HCT116 (cell line): ENCODE measurements around the gene STOML2. TPM values are rescaled to one million over a fixed set of nuclear protein-coding genes. Genes with fewer than 3 reads are reported as not detected.

Experiments used
- ATAC-seq: fragments of 200-7000 bp; cut with Tn5 transposase; 2 replicates; pipeline ENCODE4 v1.9.1; 2020; ENCODE audit warnings: mild to moderate bottlenecking, moderate library complexity
- BruUV-seq: library from RNA; stranded (reverse); fragments of 400-500 nt; replicated peaks from 2 replicates; lab custom pipeline; 2021; lab: Mats Ljungman, UMichigan
- CTCF ChIA-PET: fragments of 300-600 bp; sonication (Branson Sonifier 250); formaldehyde crosslinking; loops from one replicate; lab custom pipeline; 2021; ENCODE audit warnings: antibody characterized with exemption; lab: Charles Lee
- POLR2A ChIA-PET: fragments of 300-600, 350-600 bp; sonication (Branson Sonifier 250); formaldehyde crosslinking; loops from one replicate; lab custom pipeline; 2021; ENCODE audit warnings: antibody characterized with exemption; lab: Charles Lee
- RAD21 ChIA-PET, 2 experiments: fragments of 300-600 bp; sonication (Branson Sonifier 250); formaldehyde crosslinking; loops; one replicate each; lab custom pipeline; 2023; ENCODE audit warnings: low total read pairs in 2 of 2; ENCODE audit not compliant: uncharacterized antibody in 2 of 2, unreplicated experiment in 2 of 2, low non-redundant PET in 1 of 2; lab: Charles Lee
- DNase-seq: peaks from one replicate; pipeline ENCODE4 v3.0.0-alpha.2; 2010; ENCODE audit warnings: low read depth, low spot score
- H2AFZ ChIP-seq: fragments of 200-600 bp; shearing (Covaris generic), sonication (generic); 2 replicates; pipeline ENCODE4 v1.6.1; 2017; ENCODE audit warnings: low read depth, mixed run types, mixed read lengths, antibody characterized with exemption, low read length; ENCODE audit not compliant: poor library complexity, severe bottlenecking
- H3K27ac ChIP-seq: 2 replicates; pipeline ENCODE4 v1.5.1; 2012; ENCODE audit warnings: low read depth, low read length
- H3K27me3 ChIP-seq: fragments of 200-600 bp; sonication (generic); 2 replicates; pipeline ENCODE4 v1.6.1; 2016; ENCODE audit warnings: mixed run types, low read length, mixed read lengths; ENCODE audit not compliant: insufficient read depth
- H3K36me3 ChIP-seq, 2 experiments: fragments of 200-500 bp in 1 of 2; fragments of 200-600 bp in 1 of 2; sonication (Bioruptor generic) in 1 of 2; sonication (generic) in 1 of 2; 2 replicates each; pipeline versions ENCODE4 v1.5.1 to v1.6.1; 2014 to 2016; ENCODE audit warnings: low read length in 2 of 2, inconsistent platforms in 1 of 2, mixed read lengths in 1 of 2, mixed run types in 1 of 2; ENCODE audit not compliant: insufficient read depth in 2 of 2, control insufficient read depth in 1 of 2
- H3K4me1 ChIP-seq, 2 experiments: fragments of 200-600 bp in 1 of 2; sonication (generic) in 1 of 2; 2 replicates each; pipeline versions ENCODE4 v1.5.1 to v1.6.1; 2012 to 2017; ENCODE audit warnings: low read length in 2 of 2, inconsistent platforms in 1 of 2, mild to moderate bottlenecking in 1 of 2, mixed read lengths in 1 of 2, mixed run types in 1 of 2, moderate library complexity in 1 of 2; ENCODE audit not compliant: insufficient read depth in 2 of 2, control insufficient read depth in 1 of 2
- H3K4me2 ChIP-seq: fragments of 200-600 bp; sonication (generic); 2 replicates; pipeline ENCODE4 v1.6.1; 2017; ENCODE audit warnings: mixed run types, low read length, mixed read lengths
- H3K4me3 ChIP-seq, 2 experiments: fragments of 200-600 bp in 1 of 2; sonication (generic) in 1 of 2; replicated peaks in 1 of 2; 2 replicates each; pipeline ENCODE4 v1.5.1; 2011 to 2016; ENCODE audit warnings: low read length in 2 of 2, control low read depth in 1 of 2, low read depth in 1 of 2, mild to moderate bottlenecking in 1 of 2, mixed read lengths in 1 of 2, mixed run types in 1 of 2
- H3K79me2 ChIP-seq: fragments of 200-600 bp; sonication (generic); 2 replicates; pipeline ENCODE4 v1.6.1; 2017; ENCODE audit warnings: mild to moderate bottlenecking, mixed run types, low read length, moderate library complexity, mixed read lengths; ENCODE audit not compliant: insufficient read depth
- H3K9ac ChIP-seq: fragments of 200-600 bp; sonication (generic); 2 replicates; pipeline ENCODE4 v1.6.1; 2016; ENCODE audit warnings: low read length, mixed read lengths
- H3K9me2 ChIP-seq: fragments of 200-600 bp; sonication (generic), shearing (Covaris generic); 2 replicates; pipeline ENCODE4 v1.6.1; 2017; ENCODE audit warnings: mixed run types, mild to moderate bottlenecking, moderate library complexity; ENCODE audit not compliant: insufficient read depth
- H3K9me3 ChIP-seq, 2 experiments: fragments of 200-500 bp in 1 of 2; fragments of 200-600 bp in 1 of 2; sonication (Bioruptor generic) in 1 of 2; sonication (generic) in 1 of 2; 2 replicates each; pipeline ENCODE4 v1.6.1; 2014 to 2017; ENCODE audit warnings: low read length in 2 of 2, mixed read lengths in 2 of 2, inconsistent platforms in 1 of 2, low read depth in 1 of 2, mild to moderate bottlenecking in 1 of 2, mixed run types in 1 of 2, moderate library complexity in 1 of 2; ENCODE audit not compliant: control insufficient read depth in 1 of 2, insufficient read depth in 1 of 2
- H4K20me1 ChIP-seq: fragments of 200-600 bp; sonication (generic), shearing (Covaris generic); 2 replicates; pipeline ENCODE4 v1.6.1; 2017; ENCODE audit warnings: mixed run types, mild to moderate bottlenecking, moderate library complexity; ENCODE audit not compliant: insufficient read depth
- ATF3 ChIP-seq: IDR thresholded peaks from 2 replicates; pipeline ENCODE4 v1.6.1; 2012
- CEBPB ChIP-seq: IDR thresholded peaks from 2 replicates; pipeline ENCODE4 v1.6.1; 2012; ENCODE audit warnings: low read depth
- CTCF ChIP-seq, 3 experiments: fragments of 200-600 bp in 1 of 3; sonication (generic) in 1 of 3; IDR thresholded peaks in 2 of 3; conservative IDR thresholded peaks in 1 of 3; 2 replicates each; pipeline ENCODE4 v1.5.1; 2012 to 2017; ENCODE audit warnings: low read depth in 2 of 3, low read length in 2 of 3, antibody characterized with exemption in 1 of 3, borderline replicate concordance in 1 of 3, control low read depth in 1 of 3, mild to moderate bottlenecking in 1 of 3, mixed read lengths in 1 of 3, mixed run types in 1 of 3, moderate library complexity in 1 of 3; ENCODE audit not compliant: insufficient read depth in 1 of 3
- RAD21 ChIP-seq: IDR thresholded peaks from 2 replicates; pipeline ENCODE4 v1.6.1; 2012; ENCODE audit warnings: low read depth, mild to moderate bottlenecking
- REST ChIP-seq: IDR thresholded peaks from 2 replicates; pipeline ENCODE4 v1.6.1; 2012; ENCODE audit warnings: low read depth
- SP1 ChIP-seq: IDR thresholded peaks from 2 replicates; pipeline ENCODE4 v1.6.1; 2012; ENCODE audit warnings: low read depth
- ZBTB33 ChIP-seq: IDR thresholded peaks from 2 replicates; pipeline ENCODE4 v1.6.1; 2011; ENCODE audit warnings: mild to moderate bottlenecking, low read length, moderate library complexity; ENCODE audit not compliant: insufficient replicate concordance; ENCODE audit errors: extremely low read depth
- ZNF274 ChIP-seq: fragments of 200-500 bp; sonication (Bioruptor generic); IDR thresholded peaks from 2 replicates; pipeline ENCODE4 v1.6.1; 2014; ENCODE audit warnings: mild to moderate bottlenecking, low read depth, low read length, inconsistent platforms
- intact Hi-C: fragments of 100-400 bp; cut with micrococcal nuclease; formaldehyde crosslinking; loops from 2 replicates; pipeline ENCODE4 v1.10.0; 2022
- total RNA-seq: library from RNA; stranded (reverse); gene quantifications from one replicate; pipeline ENCODE4 v1.2.1, GENCODE V29; 2021; ENCODE audit not compliant: unreplicated experiment

Gene STOML2
- total RNA-seq, 1 experiment from 2014 or later, result 245 TPM

GRCh38 chr9:35091536-35091935 is 11.4 kb downstream of the STOML2 start:
- Histone ChIP-seq H3K4me2 (no peak overlapping the region), H2AFZ (no peak overlapping the region), H3K27me3 (no peaks in the 10 kb centered on the region), H3K79me2 (peaks cover 7% of the 10 kb centered on the region), H3K9me2 (no peaks in the 10 kb centered on the region), H3K4me3 (no peak overlapping the region), H3K36me3 (peaks cover 7 to 17% of the 10 kb centered on the region in 2 experiments; a peak in 3 of 4 replicates), H3K9me3 (no peaks in the 10 kb centered on the region), H3K9ac (no peak overlapping the region), H3K4me1 (peaks cover 5 to 12% of the 10 kb centered on the region in 2 experiments; a peak in 3 of 4 replicates), H4K20me1 (no peaks in the 10 kb centered on the region), H3K27ac (no peak overlapping the region)
- CTCF ChIA-PET, result interaction anchor here (1.0 kb wide), 1 partner anchor 11 kb away, joined by 3 read pairs; the partner anchor contains the start of gene STOML2
- POLR2A ChIA-PET, result interaction anchor here (1.3 kb wide), 1 partner anchor 10 kb away, joined by 3 read pairs; no protein-coding TSS in a partner anchor
- intact Hi-C loops, result no loop called here
- RAD21 ChIA-PET, result no interaction called here
- no TSS peak for BruUV-seq
- TF ChIP-seq REST (no peak), CEBPB (no peak), SP1 (no peak), ZBTB33 (no peak), ATF3 (no peak), CTCF (IDR thresholded peaks at IDR 0.05 in 2 of 3, conservative IDR thresholded peaks at IDR 0.05 in 1 of 3; ENCODE audit: borderline replicate concordance in 1 of 3, insufficient read depth in 1 of 3, low read depth in 2 of 3, low read length in 2 of 3) (no peak), ZNF274 (no peak), RAD21 (no peak)
- DNase-seq (no peak), ATAC-seq (no peak)
